Measurements from ENCODE around the gene CYP3A5. TPM values are rescaled to one million over a fixed set of nuclear protein-coding genes. Genes with fewer than 3 reads are reported as not detected.

Gene CYP3A5
- total RNA-seq, 4 donors from 2014 or later: 0.47 to 5.3 (median 1.9) TPM

DNA sequence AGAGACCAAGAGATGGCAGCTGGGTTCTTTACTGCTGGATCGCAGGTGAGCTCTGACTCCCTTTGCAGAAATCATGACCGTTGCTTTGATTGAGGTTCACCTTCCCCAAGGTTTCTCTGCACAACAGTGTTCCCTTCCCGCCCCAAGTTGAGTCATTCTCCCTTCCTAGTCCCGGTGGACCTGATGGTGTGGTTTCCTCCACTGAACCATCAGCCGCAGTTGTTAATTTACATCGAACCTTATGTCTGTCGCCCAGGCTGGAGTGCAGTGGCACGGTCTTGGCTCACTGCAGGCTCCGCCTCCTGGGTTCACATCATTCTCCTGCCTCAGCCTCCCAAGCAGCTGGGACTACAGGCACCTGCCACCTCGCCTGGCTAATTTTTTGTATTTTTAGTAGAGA lies 57.2 kb downstream of the CYP3A5 start:
- Histone ChIP-seq H3K4me3 (no peak overlapping the region), H3K27me3 (no peaks in the 10 kb centered on the region), H3K27ac (no peak overlapping the region), H3K9me3 (no peaks in the 10 kb centered on the region), H3K4me1 (peaks cover 0 to 14% (median 4%) of the 10 kb centered on the region in 3 donors), H3K36me3 (peaks cover 0 to 96% of the 10 kb centered on the region in 2 donors)
- 70 to 83% methylated on average over 2 to 10 of the region's 10 CpGs for WGBS, 2 donors (ENCODE audit: low coverage in 1 of 2)
- TF ChIP-seq POLR2AphosphoS5 (IDR thresholded peaks at IDR 0.05) (no peak), POLR2A (IDR thresholded peaks at IDR 0.05) (no peak), EP300 (IDR thresholded peaks at IDR 0.05) (no peak)
- TF ChIP-seq, protein P1, sequence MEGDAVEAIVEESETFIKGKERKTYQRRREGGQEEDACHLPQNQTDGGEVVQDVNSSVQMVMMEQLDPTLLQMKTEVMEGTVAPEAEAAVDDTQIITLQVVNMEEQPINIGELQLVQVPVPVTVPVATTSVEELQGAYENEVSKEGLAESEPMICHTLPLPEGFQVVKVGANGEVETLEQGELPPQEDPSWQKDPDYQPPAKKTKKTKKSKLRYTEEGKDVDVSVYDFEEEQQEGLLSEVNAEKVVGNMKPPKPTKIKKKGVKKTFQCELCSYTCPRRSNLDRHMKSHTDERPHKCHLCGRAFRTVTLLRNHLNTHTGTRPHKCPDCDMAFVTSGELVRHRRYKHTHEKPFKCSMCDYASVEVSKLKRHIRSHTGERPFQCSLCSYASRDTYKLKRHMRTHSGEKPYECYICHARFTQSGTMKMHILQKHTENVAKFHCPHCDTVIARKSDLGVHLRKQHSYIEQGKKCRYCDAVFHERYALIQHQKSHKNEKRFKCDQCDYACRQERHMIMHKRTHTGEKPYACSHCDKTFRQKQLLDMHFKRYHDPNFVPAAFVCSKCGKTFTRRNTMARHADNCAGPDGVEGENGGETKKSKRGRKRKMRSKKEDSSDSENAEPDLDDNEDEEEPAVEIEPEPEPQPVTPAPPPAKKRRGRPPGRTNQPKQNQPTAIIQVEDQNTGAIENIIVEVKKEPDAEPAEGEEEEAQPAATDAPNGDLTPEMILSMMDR (IDR thresholded peaks at IDR 0.05): no peak
- no peak for ATAC-seq

DNA sequence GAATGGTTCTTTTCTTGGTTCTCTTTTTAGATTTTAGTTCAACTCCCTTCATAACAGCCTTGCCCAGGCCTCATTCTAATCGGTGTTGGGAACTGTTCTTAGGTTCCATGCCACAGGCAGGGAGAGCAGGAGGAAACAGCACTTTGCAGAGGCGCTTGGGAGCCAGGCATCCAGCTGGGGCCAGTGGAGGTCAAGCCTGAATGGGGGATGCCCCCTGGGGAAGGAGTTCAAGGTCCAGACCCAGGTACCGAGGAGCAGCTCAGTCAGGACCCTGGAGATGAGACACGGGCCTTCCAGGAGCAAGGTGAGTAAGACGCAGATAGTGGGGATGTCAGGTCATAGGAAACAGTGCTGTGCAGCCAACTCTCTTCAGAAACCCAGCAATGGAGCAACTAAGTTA lies 58.5 kb downstream of the CYP3A5 start:
- Histone ChIP-seq H3K27me3 (no peaks in the 10 kb centered on the region), H3K4me3 (no peak overlapping the region), H3K27ac (no peak overlapping the region), H3K9me3 (no peaks in the 10 kb centered on the region), H3K36me3 (peaks cover 0 to 82% of the 10 kb centered on the region in 2 donors), H3K4me1 (peaks cover 0 to 20% (median 7%) of the 10 kb centered on the region in 3 donors)
- 95 to 100% methylated on average over 2 of the region's 5 CpGs for WGBS, 2 donors (ENCODE audit: low coverage in 1 of 2)
- ATAC-seq: no peak
- TF ChIP-seq POLR2AphosphoS5 (IDR thresholded peaks at IDR 0.05) (no peak), EP300 (IDR thresholded peaks at IDR 0.05) (no peak), POLR2A (IDR thresholded peaks at IDR 0.05) (no peak)
- TF ChIP-seq, protein P1 (IDR thresholded peaks at IDR 0.05): no peak

DNA sequence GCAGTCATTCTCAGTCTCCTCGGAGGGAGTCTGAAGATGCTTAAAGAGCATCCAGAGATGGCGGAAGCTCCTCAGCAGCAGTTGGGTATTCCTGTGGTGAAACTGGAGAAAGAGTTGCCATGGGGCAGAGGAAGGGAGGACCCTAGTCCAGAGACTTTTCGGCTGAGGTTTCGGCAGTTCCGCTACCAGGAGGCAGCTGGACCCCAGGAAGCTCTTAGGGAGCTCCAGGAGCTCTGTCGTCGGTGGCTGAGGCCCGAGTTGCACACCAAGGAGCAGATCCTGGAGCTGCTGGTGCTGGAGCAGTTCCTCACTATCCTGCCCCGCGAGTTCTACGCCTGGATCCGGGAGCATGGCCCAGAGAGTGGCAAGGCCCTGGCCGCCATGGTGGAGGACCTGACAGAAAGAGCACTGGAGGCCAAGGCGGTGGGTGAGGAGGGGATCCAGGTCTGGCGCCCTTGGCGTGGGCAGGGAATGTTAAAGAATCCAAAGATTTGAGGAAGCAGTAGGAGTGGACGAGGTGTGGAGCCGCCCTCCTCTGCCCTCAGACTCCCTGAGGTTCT lies 60.1 kb downstream of the CYP3A5 start:
- no peak for ATAC-seq

DNA sequence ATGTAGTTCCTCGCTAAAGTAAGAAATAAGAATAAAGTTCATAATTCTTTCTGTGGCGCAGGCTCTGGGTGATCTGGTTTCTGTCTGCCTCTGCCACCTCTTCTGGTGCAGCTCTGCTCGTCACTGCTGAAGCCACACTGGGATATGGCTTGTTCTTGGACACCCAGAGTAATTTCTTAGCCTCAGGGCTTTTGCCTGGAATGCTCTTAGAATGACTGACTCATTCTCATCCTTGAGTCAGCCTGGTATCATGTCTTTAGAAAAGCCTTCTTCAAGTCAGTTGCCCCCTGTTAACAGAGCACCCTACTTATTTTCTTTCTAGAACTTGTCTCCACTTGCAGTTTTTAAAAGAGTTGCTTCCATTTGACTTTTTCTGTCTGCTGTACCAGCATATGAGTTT lies 61.1 kb downstream of the CYP3A5 start:
- WGBS, 2 donors (ENCODE audit: low coverage in 1 of 2): 77 to 95% methylated on average over 3 of the region's 3 CpGs
- no peak for ATAC-seq
- TF ChIP-seq POLR2AphosphoS5 (IDR thresholded peaks at IDR 0.05) (no peak), EP300 (IDR thresholded peaks at IDR 0.05) (no peak), POLR2A (IDR thresholded peaks at IDR 0.05) (no peak)
- TF ChIP-seq, protein P1 (IDR thresholded peaks at IDR 0.05): no peak
- H3K27me3 ChIP-seq: no peaks in the 10 kb centered on the region
- no peaks in the 10 kb centered on the region for H3K9me3 ChIP-seq
- peaks cover 0 to 25% (median 7%) of the 10 kb centered on the region in 3 donors for H3K4me1 ChIP-seq
- no peak overlapping the region for H3K27ac ChIP-seq
- H3K4me3 ChIP-seq: no peak overlapping the region
- H3K36me3 ChIP-seq: peaks cover 0 to 57% of the 10 kb centered on the region in 2 donors

More for the DNA sequence above, 60.1 kb downstream of the CYP3A5 start:
- H3K4me1 ChIP-seq: peaks cover 0 to 25% (median 7%) of the 10 kb centered on the region in 3 donors
- H3K9me3 ChIP-seq: no peaks in the 10 kb centered on the region
- H3K4me3 ChIP-seq: no peak overlapping the region
- H3K27me3 ChIP-seq: no peaks in the 10 kb centered on the region
- peaks cover 0 to 66% of the 10 kb centered on the region in 2 donors for H3K36me3 ChIP-seq
- H3K27ac ChIP-seq: no peak overlapping the region
- TF ChIP-seq POLR2AphosphoS5 (IDR thresholded peaks at IDR 0.05) (no peak), POLR2A (IDR thresholded peaks at IDR 0.05) (no peak), EP300 (IDR thresholded peaks at IDR 0.05) (no peak)
- TF ChIP-seq, protein P1 (IDR thresholded peaks at IDR 0.05): no peak
- 90 to 100% methylated on average over 1 to 2 of the region's 18 CpGs for WGBS, 2 donors (ENCODE audit: low coverage in 1 of 2)

DNA sequence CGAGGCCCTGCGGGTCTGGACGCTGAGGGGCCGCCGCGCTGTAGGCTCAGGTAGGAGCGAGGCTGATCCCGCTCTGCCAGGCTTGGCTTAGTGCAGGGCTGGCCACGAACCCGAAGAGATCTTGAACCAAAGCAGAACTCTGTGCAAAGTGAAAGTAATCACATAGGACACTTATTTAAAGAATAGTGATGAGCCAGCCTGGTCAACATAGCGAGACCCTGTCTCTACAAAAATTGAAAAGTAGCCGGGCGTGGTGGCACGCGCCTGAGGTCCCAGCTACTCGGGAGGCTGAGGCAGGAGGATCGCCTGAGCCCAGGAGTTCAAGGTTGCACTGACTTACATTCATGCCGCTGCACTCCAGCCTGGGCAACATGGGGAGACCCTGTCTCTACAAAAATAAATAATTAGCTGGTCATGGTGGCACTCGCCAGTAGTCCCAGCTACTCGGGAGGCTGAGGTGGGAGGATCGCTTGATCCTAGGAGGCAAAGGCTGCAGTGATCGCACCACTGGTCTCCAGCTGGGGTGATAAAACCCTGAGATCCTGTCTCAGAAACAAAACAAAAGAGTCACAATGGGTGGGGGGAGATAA lies 62.5 kb downstream of the CYP3A5 start:
- 32 to 62% methylated on average over 4 to 11 of the region's 22 CpGs for WGBS, 2 donors (ENCODE audit: low coverage in 1 of 2)
- no peak for ATAC-seq
- H3K27me3 ChIP-seq: no peaks in the 10 kb centered on the region
- H3K36me3 ChIP-seq: peaks cover 0 to 43% of the 10 kb centered on the region in 2 donors
- H3K4me1 ChIP-seq: peaks cover 0 to 25% (median 7%) of the 10 kb centered on the region in 3 donors
- peak overlapping the region; percentile 81 to 92 (median 88) for H3K27ac ChIP-seq
- no peak for TF ChIP-seq POLR2A (IDR thresholded peaks at IDR 0.05)
- no peak for TF ChIP-seq EP300 (IDR thresholded peaks at IDR 0.05)
- TF ChIP-seq, protein P1 (IDR thresholded peaks at IDR 0.05): no peak
- TF ChIP-seq POLR2AphosphoS5 (IDR thresholded peaks at IDR 0.05): no peak
- no peaks in the 10 kb centered on the region for H3K9me3 ChIP-seq
- peak overlapping the region; percentile 86 to 96 for H3K4me3 ChIP-seq
